ENCODE measurements around the gene EPB41L2. TPM values are rescaled to one million over a fixed set of nuclear protein-coding genes. Genes with fewer than 3 reads are reported as not detected.

EPB41L2 gene
- total RNA-seq, 1 donor: 47.4 TPM

DNA sequence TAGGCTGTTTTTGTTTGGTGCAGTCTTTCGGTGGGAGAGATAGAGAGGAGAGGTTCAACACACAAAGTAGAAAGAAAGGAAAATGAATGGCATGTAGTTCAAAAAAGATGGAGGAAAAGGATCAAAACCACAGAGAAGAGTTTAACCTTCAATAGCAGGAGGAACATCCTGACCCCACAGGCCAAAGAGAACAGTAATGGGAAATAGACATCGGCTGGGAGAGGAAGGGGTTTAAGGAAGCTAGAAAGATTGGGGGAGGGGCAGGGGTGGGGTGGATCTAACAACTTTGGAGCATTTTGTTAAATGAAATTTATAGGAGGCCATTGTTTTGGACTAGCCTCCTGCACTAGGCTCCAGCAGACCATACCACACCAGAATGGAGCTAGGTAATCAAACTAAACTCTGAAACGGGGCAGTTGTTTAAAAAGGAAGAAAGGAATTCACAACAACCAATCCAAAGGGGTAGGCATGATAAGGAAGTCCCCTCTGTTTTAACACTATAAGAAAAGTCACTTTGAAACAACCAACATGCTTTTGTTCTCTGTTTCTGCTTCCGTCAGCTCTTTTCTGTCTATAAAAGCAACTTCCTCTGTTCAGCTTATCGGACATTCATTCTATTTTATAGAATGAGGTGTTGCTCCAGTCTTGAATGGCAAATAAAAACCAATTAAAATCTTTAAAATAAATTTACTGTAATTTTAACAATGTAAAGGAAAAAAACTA lies 82.6 kb downstream of the EPB41L2 start:
- H4K20me1 ChIP-seq (ENCODE audit: insufficient read depth, low read length): no peaks in the 10 kb centered on the region
- TF ChIP-seq, protein P1, sequence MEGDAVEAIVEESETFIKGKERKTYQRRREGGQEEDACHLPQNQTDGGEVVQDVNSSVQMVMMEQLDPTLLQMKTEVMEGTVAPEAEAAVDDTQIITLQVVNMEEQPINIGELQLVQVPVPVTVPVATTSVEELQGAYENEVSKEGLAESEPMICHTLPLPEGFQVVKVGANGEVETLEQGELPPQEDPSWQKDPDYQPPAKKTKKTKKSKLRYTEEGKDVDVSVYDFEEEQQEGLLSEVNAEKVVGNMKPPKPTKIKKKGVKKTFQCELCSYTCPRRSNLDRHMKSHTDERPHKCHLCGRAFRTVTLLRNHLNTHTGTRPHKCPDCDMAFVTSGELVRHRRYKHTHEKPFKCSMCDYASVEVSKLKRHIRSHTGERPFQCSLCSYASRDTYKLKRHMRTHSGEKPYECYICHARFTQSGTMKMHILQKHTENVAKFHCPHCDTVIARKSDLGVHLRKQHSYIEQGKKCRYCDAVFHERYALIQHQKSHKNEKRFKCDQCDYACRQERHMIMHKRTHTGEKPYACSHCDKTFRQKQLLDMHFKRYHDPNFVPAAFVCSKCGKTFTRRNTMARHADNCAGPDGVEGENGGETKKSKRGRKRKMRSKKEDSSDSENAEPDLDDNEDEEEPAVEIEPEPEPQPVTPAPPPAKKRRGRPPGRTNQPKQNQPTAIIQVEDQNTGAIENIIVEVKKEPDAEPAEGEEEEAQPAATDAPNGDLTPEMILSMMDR (IDR thresholded peaks at IDR 0.05; ENCODE audit: extremely low read depth, low read depth, low read length): no peak
- H3K79me2 ChIP-seq (ENCODE audit: insufficient read depth, low read length): peaks cover 37% of the 10 kb centered on the region
- no peak for DNase-seq (ENCODE audit: insufficient read length, low spot score, missing footprints)
- H3K4me2 ChIP-seq (ENCODE audit: insufficient read depth, low read length): no peak overlapping the region
- no peak overlapping the region for H3K27ac ChIP-seq (ENCODE audit: low read depth, low read length)
- peaks cover 2% of the 10 kb centered on the region for H3K9me3 ChIP-seq (ENCODE audit: low read depth, low read length)
- H3K4me1 ChIP-seq (ENCODE audit: insufficient read depth, low read length): no peaks in the 10 kb centered on the region
- H3K27me3 ChIP-seq (ENCODE audit: insufficient read depth, low read length): no peaks in the 10 kb centered on the region
- no peaks in the 10 kb centered on the region for H3K36me3 ChIP-seq (ENCODE audit: insufficient read depth, low read length)
- H2AFZ ChIP-seq (ENCODE audit: low read length): no peak overlapping the region
- H3K4me3 ChIP-seq (ENCODE audit: insufficient read depth, low read length): no peak overlapping the region

DNA sequence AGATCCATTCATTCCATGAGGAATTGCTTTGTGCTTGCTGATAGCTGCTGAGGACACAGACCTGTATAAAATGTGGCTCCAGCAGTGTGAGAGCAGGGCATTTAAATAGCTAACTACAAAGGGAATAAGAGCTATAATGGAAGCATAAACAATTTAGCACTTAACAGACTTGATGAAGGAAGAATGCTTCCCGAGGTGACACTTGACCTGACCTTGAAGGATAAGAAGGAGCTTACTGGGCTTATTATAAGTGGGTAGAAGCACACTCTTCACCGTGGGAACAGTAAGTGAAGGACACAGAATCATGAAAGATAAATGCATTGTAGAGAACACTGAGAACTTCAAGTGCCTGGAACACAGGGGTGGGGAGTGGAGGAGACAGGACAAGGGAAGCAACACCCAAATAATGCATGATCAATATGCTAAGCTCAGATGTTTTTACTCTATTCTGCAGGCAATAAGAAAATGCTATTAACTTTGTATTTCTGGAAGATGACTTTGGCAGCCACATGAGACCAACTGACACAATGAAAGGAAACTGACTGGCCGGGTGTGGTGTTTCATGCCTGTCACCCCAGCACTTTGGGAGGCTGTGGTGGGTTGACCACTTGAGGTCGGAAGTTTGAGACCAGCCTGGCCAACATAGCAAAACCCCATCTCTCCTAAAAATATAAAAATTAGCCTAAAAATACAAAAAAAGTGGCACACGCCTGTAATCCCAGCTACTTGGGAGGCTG lies 84.2 kb downstream of the EPB41L2 start:
- H3K4me3 ChIP-seq (ENCODE audit: insufficient read depth, low read length): no peak overlapping the region
- no peaks in the 10 kb centered on the region for H4K20me1 ChIP-seq (ENCODE audit: insufficient read depth, low read length)
- no peaks in the 10 kb centered on the region for H3K9me3 ChIP-seq (ENCODE audit: low read depth, low read length)
- peaks cover 26% of the 10 kb centered on the region for H3K79me2 ChIP-seq (ENCODE audit: insufficient read depth, low read length)
- H3K27me3 ChIP-seq (ENCODE audit: insufficient read depth, low read length): no peaks in the 10 kb centered on the region
- H3K27ac ChIP-seq (ENCODE audit: low read depth, low read length): no peak overlapping the region
- H3K4me1 ChIP-seq (ENCODE audit: insufficient read depth, low read length): no peaks in the 10 kb centered on the region
- no peak overlapping the region for H2AFZ ChIP-seq (ENCODE audit: low read length)
- TF ChIP-seq, protein P1 (IDR thresholded peaks at IDR 0.05; ENCODE audit: extremely low read depth, low read depth, low read length): no peak
- no peaks in the 10 kb centered on the region for H3K36me3 ChIP-seq (ENCODE audit: insufficient read depth, low read length)
- H3K4me2 ChIP-seq (ENCODE audit: insufficient read depth, low read length): no peak overlapping the region
- DNase-seq (ENCODE audit: insufficient read length, low spot score, missing footprints): no peak

DNA sequence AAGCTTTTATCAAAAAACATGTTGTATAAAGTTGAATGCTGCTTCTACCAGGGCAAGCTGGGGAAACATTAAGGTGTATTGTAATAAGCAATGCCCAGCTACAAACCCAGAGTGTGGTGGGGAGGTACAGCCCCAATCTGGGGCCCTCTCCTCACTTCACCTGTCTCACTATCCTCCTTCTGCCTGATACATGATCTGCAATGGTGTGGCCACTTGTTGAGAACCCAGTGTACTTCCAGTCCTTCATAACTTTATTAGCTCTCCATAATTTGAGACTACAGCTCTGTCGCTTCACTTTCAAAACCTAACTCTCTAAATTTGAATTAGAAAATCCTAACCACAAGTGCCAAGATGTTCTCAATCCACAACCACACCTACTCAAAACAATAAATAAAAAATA lies 84.9 kb downstream of the EPB41L2 start:
- Histone ChIP-seq H4K20me1 (ENCODE audit: insufficient read depth, low read length) (no peaks in the 10 kb centered on the region), H3K9me3 (ENCODE audit: low read depth, low read length) (no peaks in the 10 kb centered on the region), H3K4me1 (ENCODE audit: insufficient read depth, low read length) (no peaks in the 10 kb centered on the region), H3K4me2 (ENCODE audit: insufficient read depth, low read length) (no peak overlapping the region), H3K79me2 (ENCODE audit: insufficient read depth, low read length) (peaks cover 22% of the 10 kb centered on the region), H3K27me3 (ENCODE audit: insufficient read depth, low read length) (no peaks in the 10 kb centered on the region), H3K4me3 (ENCODE audit: insufficient read depth, low read length) (no peak overlapping the region), H2AFZ (ENCODE audit: low read length) (no peak overlapping the region), H3K27ac (ENCODE audit: low read depth, low read length) (no peak overlapping the region), H3K36me3 (ENCODE audit: insufficient read depth, low read length) (no peaks in the 10 kb centered on the region)
- no peak for DNase-seq (ENCODE audit: insufficient read length, low spot score, missing footprints)
- TF ChIP-seq, protein P1 (IDR thresholded peaks at IDR 0.05; ENCODE audit: extremely low read depth, low read depth, low read length): no peak

DNA sequence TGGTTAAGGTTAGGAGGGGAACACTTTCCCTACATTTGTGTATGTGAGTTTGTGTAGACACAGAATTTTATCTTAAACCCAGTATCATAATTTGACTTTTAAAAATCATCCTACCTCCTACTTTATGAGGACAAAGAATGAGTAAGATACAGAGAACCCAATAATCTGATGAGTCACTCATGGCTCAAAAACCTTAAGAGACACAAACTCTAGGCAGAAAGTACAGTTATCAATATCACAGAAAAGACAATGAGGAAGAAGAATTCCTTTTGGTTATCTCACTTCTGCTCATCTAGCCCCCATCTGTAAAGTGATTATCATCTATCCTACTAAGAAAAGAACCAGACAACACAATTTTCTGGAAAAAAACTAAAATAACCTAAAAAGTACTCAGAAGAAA lies 87.7 kb downstream of the EPB41L2 start:
- Histone ChIP-seq H3K79me2 (ENCODE audit: insufficient read depth, low read length) (peaks cover 19% of the 10 kb centered on the region), H3K9me3 (ENCODE audit: low read depth, low read length) (no peaks in the 10 kb centered on the region), H3K27me3 (ENCODE audit: insufficient read depth, low read length) (no peaks in the 10 kb centered on the region), H4K20me1 (ENCODE audit: insufficient read depth, low read length) (no peaks in the 10 kb centered on the region), H3K4me3 (ENCODE audit: insufficient read depth, low read length) (no peak overlapping the region), H2AFZ (ENCODE audit: low read length) (no peak overlapping the region), H3K4me1 (ENCODE audit: insufficient read depth, low read length) (peaks cover 9% of the 10 kb centered on the region), H3K4me2 (ENCODE audit: insufficient read depth, low read length) (no peak overlapping the region), H3K27ac (ENCODE audit: low read depth, low read length) (no peak overlapping the region), H3K36me3 (ENCODE audit: insufficient read depth, low read length) (no peaks in the 10 kb centered on the region)
- TF ChIP-seq, protein P1 (IDR thresholded peaks at IDR 0.05; ENCODE audit: extremely low read depth, low read depth, low read length): no peak
- peak; percentile 51 for DNase-seq (ENCODE audit: insufficient read length, low spot score, missing footprints)

Data from osteoblast (primary cell).